Measurements from ENCODE around the gene AEBP1.

The AEBP1 gene

DNA sequence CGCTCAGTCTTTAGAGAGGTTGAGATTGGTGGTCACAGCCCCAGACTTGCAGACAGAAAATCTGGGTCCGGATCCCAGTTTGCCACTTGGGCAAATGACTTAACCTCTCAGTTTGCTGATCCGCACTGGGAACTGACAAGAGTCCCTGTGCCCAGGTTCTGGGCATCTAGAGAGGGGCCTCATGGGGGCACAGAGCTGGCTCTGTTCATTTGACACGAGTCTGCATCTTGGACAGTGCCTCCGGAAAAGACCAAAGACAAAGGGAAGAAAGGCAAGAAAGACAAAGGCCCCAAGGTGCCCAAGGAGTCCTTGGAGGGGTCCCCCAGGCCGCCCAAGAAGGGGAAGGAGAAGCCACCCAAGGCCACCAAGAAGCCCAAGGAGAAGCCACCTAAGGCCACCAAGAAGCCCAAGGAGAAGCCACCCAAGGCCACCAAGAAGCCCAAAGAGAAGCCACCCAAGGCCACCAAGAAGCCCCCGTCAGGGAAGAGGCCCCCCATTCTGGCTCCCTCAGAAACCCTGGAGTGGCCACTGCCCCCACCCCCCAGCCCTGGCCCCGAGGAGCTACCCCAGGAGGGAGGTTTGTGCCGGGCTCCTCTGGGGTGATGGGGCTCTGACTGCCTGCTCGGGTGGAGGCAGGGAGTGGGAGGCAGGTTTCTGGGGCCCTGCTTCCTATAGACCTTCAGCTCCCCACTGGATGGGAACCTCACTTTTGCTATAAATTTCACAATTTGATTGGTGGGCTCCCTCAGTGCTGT is 2.3 kb downstream of the AEBP1 start:
- no peak for DNase-seq

DNA sequence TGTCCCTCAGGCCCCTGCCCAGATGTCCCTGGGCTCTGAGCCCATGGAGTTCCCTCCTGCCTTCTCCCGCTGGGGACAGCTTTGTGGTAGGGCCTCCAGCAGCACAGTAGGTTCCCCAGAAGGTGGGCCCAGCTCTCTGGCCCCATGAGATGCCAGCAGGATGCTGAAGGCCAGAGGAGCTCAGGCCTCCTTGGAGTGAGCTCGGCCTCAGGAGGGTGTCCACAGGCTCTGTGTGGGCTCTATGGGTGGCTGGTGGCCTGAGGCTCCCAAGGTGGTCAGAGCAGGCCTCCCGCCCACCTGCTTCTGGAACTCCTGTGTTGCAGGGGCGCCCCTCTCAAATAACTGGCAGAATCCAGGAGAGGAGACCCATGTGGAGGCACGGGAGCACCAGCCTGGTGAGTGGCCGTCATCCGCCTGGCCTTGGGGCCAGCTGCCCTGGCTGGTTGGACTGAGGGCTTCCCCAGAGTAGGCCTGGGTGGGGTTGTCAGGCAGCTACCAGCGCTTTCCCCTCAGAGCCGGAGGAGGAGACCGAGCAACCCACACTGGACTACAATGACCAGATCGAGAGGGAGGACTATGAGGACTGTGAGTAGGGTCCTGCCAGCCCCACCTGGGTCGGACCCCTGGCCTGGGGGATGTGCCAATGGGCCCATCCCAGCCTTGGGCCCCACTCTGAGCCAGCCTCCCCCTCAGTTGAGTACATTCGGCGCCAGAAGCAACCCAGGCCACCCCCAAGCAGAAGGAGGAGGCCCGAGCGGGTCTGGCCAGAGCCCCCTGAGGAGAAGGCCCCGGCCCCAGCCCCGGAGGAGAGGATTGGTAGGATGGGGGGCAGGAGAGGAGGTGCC is 3.2 kb downstream of the AEBP1 start:
- no peak for DNase-seq

DNA sequence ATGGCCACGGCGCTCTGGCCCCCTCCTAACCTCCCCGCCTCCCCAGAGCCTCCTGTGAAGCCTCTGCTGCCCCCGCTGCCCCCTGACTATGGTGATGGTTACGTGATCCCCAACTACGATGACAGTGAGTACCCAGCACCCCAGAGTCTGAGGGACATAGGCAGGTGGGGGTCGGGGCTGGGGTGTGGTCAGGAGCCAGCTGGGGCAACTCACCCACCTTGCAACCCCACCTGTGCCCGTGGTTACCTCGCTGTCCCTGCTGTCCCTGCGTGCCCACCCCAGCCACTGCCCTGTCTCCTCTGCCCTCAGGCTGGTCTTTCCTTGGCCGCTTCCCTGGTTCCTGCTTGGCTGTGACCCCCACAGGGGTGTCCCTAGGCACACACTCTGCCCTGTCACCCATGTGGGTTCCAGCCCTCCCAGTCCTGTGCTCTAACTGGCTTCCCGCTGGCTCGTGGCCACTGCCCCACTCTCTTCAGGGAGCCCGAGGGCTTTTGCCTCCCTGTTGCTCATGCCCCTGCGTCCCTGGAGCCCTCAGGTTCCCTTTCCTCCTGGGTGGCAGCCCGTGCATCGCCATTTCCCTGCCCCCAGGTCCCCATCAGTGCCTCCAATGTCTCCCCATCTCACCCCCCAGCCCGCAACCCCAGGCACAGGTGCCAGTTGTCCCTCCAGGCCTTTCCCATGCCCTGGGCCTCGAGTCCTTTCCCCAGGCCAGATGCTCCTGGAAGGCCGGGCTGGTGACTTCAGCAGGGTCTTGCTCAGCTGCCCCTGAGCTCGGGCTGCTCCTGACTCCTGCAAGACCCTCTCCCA is 4.0 kb downstream of the AEBP1 start:
- no peak for DNase-seq

DNA sequence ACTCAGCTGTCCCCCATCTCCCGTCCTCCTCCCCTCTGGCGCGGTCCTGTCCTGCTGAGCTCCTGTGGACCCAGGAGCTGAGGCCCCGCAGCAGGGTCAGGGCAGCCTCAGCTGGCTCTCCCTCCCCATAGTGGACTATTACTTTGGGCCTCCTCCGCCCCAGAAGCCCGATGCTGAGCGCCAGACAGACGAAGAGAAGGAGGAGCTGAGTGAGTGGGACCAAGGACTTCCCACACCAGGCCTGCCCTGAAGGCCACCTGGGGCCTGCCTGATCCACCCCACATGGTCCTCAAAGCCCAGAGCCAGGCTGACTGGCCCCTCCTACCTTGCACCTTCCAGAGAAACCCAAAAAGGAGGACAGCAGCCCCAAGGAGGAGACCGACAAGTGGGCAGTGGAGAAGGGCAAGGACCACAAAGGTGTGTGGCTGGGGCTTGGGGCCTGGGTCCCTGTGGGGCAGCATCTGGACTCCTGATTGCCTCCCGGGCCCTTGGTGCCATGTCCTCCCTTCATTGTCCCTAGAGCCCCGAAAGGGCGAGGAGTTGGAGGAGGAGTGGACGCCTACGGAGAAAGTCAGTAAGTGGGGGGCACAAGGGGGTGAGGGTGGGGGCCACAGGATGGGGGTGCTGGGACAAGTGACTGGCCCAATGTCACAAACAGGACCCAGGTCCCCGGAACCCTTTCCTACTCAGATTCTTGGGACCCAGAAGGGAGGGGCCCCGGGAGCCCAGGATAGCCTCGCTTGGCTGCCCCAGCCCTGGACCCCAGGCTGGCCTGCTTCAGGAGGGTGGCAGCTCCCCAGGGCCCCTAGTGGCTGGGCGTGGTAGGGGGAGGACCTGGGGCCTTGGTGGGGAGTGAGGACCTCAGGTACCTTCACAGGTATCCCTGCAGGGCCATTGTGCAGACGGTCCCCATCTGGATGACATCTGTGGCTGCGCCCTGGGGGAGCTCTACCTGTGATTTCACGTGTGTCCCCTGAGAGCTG is 4.9 kb downstream of the AEBP1 start:
- no peak for DNase-seq

DNA sequence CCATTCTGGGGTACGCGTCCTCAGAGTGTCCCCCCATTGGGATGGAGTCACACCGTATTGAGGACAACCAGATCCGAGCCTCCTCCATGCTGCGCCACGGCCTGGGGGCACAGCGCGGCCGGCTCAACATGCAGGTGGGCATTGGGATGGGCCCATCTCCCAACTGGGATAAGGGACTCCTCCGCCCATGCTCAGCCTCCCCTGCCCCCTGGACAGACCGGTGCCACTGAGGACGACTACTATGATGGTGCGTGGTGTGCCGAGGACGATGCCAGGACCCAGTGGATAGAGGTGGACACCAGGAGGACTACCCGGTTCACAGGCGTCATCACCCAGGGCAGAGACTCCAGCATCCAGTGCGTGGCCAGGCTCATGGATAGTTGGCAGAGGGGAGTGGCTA is 5.8 kb downstream of the AEBP1 start:
- DNase-seq = no peak

DNA sequence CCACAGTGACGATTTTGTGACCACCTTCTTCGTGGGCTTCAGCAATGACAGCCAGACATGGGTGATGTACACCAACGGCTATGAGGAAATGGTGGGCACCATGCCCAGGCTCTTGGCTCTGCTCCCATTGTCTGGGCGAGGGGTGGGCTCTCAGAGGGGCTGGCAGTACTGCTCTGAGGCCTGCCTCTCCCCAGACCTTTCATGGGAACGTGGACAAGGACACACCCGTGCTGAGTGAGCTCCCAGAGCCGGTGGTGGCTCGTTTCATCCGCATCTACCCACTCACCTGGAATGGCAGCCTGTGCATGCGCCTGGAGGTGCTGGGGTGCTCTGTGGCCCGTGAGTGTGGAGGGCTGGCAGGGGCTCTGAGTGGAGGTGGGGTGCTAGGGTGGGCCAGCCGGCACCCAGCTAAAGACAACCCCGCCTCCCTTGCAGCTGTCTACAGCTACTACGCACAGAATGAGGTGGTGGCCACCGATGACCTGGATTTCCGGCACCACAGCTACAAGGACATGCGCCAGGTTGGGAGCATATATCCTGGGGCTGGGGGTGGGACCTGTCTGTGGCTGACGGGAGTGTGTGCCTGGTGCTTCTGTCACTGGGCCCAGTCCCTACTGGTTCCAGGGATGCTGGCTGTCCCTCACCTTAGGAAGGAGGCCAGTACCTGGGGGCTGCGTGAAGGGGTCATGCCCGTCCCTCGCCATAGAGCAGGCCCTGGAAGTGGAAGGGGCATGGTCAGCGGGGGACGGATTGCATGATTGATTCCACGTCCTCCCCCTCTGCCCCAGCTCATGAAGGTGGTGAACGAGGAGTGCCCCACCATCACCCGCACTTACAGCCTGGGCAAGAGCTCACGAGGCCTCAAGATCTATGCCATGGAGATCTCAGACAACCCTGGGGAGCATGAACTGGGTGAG is 6.8 kb downstream of the AEBP1 start:
- DNase-seq = no peak

DNA sequence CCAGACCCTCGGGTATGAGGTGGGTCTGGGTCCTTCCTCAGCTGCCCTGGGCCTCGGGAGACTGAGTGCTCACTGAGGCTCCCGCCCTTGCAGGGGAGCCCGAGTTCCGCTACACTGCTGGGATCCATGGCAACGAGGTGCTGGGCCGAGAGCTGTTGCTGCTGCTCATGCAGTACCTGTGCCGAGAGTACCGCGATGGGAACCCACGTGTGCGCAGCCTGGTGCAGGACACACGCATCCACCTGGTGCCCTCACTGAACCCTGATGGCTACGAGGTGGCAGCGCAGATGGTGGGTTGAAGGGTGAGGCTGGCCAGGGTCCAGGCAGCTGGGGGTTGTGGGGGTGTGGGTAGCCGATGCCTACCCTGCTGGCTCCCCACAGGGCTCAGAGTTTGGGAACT is 7.6 kb downstream of the AEBP1 start:
- DNase-seq = no peak

DNA sequence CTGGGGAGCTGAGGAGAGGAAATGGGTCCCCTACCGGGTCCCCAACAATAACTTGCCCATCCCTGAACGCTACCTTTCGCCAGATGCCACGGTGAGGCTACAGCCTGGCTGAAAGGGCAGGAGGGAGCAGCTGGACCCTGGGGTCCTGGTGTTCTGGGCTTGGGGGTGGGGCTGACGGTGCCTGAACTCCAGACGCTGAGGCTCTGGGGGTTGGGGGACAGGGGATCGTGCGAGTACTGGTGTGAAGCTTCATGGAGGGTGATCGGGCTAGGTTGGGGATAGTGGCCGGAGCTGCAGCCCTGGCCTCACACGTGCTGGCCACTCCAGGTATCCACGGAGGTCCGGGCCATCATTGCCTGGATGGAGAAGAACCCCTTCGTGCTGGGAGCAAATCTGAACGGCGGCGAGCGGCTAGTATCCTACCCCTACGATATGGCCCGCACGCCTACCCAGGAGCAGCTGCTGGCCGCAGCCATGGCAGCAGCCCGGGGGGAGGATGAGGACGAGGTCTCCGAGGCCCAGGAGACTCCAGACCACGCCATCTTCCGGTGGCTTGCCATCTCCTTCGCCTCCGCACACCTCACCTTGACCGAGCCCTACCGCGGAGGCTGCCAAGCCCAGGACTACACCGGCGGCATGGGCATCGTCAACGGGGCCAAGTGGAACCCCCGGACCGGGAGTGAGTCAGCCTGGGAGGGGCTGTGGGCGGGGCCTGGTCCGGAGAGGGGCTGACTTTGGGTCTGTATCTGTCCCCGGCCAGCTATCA is 8.3 kb downstream of the AEBP1 start:
- no peak for DNase-seq

DNA sequence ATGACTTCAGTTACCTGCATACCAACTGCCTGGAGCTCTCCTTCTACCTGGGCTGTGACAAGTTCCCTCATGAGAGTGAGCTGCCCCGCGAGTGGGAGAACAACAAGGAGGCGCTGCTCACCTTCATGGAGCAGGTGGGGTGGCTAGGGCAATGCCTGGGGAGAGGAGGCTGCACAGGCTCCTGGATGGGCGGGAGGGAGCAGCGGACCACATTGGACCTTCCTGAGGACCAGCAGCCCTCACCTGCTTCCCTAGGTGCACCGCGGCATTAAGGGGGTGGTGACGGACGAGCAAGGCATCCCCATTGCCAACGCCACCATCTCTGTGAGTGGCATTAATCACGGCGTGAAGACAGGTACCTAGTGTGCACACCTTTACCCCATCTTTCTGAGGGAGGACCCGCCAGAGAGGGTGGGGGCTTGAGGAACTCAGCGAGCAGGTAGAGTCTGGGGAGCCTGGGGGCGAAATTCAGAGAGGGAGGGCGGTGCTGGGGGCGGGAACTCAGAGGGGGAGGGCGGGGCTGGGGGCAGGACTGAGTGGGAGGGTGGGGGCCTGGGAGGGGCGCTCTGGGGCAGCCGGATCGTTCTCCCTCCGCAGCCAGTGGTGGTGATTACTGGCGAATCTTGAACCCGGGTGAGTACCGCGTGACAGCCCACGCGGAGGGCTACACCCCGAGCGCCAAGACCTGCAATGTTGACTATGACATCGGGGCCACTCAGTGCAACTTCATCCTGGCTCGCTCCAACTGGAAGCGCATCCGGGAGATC is 9.0 kb downstream of the AEBP1 start:
- DNase-seq = no peak

DNA sequence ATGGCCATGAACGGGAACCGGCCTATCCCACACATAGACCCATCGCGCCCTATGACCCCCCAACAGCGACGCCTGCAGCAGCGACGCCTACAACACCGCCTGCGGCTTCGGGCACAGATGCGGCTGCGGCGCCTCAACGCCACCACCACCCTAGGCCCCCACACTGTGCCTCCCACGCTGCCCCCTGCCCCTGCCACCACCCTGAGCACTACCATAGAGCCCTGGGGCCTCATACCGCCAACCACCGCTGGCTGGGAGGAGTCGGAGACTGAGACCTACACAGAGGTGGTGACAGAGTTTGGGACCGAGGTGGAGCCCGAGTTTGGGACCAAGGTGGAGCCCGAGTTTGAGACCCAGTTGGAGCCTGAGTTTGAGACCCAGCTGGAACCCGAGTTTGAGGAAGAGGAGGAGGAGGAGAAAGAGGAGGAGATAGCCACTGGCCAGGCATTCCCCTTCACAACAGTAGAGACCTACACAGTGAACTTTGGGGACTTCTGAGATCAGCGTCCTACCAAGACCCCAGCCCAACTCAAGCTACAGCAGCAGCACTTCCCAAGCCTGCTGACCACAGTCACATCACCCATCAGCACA is 9.7 kb downstream of the AEBP1 start:
- no peak for DNase-seq

DNA sequence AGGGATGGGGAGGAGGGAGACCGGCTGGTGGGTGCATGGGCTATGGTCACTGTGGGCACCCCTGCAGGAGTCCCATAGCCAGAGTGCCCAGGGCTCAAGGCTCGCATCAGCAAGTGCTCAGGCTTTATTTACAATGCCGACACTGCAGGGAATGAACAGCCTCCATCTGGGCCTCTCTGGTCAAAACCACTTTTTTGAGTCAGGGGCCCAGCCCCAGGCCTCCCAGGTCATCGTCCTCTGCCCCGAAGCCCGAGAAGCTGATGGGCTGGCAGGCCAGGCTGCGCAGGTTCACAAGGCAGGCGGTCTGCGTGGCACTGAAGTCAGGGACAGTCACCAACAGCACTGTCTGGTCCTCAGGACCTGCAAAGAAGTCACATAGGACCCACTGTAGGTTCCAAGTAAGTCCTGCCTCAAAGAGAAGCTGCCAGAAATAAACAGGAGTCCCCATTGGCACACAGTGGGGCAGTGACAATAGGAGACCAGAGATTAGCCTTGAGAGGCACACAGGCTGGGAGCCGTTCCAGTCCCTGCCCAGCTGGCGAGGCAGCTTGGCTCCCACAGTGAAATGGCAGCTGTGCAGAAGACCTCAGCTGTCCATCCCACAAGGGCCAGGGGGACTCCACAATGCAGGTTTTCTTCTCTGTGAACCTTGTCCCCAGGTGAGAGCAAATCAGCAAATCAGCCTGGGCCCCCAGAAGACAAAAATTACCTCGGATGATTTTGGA is 10.6 kb downstream of the AEBP1 start:
- no peak for DNase-seq

DNA sequence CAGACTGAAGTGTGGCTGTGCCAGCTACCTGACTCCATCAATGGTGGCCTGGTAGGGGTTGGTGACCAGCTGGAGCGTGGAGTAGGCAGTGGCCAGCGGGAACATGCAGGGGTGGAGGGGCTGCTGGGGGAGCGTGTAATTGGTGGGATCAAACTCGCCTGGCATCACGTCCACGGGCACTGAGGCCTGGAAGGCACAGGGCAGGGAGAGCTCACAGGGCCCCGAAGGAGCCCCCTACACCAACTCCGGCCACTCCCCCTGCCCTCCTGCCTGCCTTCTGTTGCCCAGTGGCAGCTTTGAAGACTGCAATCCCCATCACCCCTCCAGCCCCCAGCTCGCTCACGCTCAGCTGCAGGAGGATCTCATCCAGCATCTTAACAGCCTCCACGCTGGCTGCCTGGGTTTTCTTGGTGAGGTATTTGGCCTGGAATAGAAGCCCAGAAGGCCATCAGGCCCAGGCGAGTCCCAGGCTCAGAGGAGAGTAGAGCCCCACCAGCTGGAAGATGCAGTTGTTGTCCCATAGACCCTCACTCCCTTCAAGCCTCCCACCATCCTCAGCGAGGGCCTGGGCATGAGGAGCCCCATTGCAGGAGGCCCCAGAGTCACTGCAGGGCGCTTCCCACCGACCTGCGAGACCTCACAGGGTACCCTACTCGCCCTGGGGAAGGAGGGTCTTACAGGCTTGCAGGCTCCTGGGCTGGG is 12.1 kb downstream of the AEBP1 start:
- DNase-seq = no peak

DNA sequence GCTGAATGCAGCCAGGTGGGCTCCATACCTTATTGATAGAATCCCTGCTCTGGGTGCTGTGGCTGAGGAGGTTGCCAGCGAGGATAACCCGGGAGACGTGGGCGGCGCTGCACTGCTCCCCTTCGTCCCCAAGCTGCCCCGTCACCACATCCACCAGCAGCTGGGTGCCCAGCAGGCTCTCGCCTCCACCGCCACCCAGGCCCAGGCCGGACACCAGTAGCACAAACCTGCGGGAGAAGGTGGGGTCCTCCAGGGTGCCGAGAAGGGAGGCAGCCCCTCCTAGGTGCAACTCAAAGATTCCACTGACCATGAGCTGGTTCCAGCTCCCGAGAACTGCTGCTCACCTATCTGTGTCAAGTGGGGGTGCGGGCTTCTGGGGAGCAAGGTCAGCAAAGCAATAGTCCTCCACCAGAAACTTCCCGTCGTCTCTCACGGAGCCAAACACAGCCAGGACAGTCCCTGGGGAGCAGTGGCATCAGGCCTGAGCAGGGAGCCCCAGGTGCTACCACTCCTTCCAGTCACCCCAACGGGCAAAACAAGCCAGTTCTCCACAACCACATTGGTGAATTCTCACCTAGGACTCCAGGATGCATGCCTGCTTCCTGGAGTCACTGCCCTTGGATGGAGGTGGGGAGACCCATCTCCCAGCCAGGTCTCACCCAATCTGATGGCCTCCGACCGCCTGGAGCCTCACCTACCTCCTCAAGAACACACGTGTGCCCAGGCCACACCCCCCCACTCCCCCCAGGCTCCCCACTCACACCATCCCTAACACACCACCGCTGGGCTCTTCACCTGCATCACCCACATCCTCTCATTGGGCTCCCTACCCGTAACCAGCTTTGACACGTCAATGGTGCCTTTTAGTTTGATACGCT is 12.9 kb downstream of the AEBP1 start:
- no peak for DNase-seq

DNA sequence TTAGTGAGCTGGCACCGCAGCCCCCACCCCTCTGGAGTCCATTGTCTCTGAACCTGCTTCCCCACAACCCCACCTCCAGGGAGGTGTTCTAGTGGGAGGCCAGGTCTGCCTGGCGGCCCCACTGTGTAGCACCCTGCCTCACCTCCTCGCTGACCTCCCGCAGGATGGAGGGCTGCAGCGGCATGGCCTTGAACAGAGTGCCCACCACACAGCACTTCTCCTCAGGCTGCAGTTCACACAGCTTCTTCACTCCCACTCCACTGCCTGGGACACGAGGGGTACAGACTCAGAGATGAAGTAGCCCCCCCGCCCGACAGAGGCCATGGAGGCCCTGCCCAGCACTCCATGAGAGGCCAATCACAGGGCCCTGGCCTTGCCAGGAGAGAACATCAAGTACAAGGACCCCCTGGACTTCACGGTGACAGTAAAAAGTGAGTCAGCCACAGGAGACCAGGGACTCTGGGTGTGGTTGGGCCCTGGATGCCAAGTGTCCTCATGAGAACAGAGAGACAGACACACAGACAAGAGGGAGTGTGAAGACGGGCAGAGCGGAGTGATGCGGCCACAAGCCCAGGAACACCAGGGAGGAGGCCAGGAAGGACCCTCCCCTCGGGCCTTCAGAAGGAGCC is 13.8 kb downstream of the AEBP1 start:
- DNase-seq = no peak

DNA sequence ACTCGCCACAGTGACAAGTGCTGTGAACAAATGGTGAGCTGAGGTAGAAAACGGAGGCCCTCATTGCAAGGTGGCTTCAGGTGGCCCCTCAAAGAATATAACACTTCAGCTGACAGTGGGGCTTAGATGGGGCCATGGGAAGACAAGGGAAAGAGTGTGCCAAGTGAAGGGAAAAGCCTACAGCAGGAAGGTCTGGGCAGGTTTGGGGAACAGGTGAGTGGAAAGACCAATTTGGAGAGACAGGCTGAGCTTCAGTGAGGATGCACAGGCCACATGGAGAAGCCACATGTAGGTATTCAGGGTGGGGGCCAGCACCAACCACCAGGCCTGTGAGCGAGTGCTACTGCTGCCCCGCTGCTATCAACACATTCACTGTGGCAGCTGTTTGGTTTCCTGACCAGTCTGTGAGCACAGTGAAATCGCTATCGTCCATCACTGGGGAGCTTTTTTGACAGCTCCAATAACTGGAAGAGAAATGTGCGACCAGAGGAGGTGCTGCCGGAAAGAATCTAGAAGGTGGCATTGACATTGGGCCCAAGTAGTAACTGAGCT is 15.8 kb downstream of the AEBP1 start:
- no peak for DNase-seq

DNA sequence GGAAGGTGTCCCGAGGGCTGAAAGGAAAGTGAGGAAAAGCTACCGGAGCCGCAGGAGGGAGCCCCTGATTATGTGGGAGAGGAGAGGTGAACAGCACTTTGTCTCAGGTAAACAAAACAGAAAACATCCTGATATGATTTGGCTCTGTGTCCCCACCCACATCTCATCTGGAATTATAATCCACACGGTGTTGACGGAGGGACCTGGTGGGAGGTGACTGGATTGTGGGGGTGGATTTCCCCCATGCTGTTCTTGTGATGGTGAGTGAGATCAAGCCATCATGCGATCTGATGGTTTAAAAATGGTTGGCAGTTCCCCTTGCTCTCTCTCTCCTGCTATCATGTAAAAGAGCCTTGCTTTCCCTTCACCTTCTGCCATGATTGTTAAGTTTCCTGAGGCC is 16.2 kb downstream of the AEBP1 start:
- DNase-seq = no peak

Measured in NCI-H510A treated with DMSO at 0.1 percent for 48 hours (cell line).